VCaP (cell line): Measurements from ENCODE around the gene ABHD16B.

Experiments used
- H3K27ac ChIP-seq: fragments of 450-650 bp; 2 replicates; pipeline ENCODE4 v1.5.1; 2017
- CTCF ChIP-seq: fragments of 450-650 bp; conservative IDR thresholded peaks from 2 replicates; pipeline ENCODE4 v1.5.1; 2017; ENCODE audit warnings: mild to moderate bottlenecking, moderate library complexity

The ABHD16B gene

GRCh38 chr20:63881451-63882226 is 20.3 kb downstream of the ABHD16B start:
- TF ChIP-seq CTCF: no peak

GRCh38 chr20:63882257-63883200 is 21.2 kb downstream of the ABHD16B start:
- no peak for TF ChIP-seq CTCF
- H3K27ac ChIP-seq: peak overlapping the region; percentile 8; the same call in 1 of the 2 replicates

More at GRCh38 chr20:63881451-63882226, 20.3 kb downstream of the ABHD16B start:
- peak overlapping the region; percentile 8; the same call in 1 of the 2 replicates for H3K27ac ChIP-seq

- no peak for TF ChIP-seq CTCF
- no peak overlapping the region for H3K27ac ChIP-seq
Observed at GRCh38 chr20:63883201-63883593, 21.9 kb downstream of the ABHD16B start.

GRCh38 chr20:63884506-63885263 is 23.4 kb downstream of the ABHD16B start:
- peak overlapping the region; percentile 41 for H3K27ac ChIP-seq

GRCh38 chr20:63885264-63886053 is 24.2 kb downstream of the ABHD16B start:
- no peak overlapping the region for H3K27ac ChIP-seq
- no peak for TF ChIP-seq CTCF

More at GRCh38 chr20:63884506-63885263, 23.4 kb downstream of the ABHD16B start:
- TF ChIP-seq CTCF: no peak

GRCh38 chr20:63886054-63886419 is 24.7 kb downstream of the ABHD16B start:
- no peak for TF ChIP-seq CTCF
- H3K27ac ChIP-seq: no peak overlapping the region
